ENCODE data around the gene TPSD1.
"Not testable (repeated sequence)": the region's sequence is repeated elsewhere in the genome, so short reads cannot be mapped to it uniquely, and the experiment has no call there.

The TPSD1 gene

GRCh38 chr16:1255276-1256122, at the start of gene TPSD1:
Gene TPSD1, plus strand, starts transcription at chr16:1256069. Its CDS starts 212 bp downstream, at chr16:1256281.
- DNase-seq, result not testable (repeated sequence)

DNA sequence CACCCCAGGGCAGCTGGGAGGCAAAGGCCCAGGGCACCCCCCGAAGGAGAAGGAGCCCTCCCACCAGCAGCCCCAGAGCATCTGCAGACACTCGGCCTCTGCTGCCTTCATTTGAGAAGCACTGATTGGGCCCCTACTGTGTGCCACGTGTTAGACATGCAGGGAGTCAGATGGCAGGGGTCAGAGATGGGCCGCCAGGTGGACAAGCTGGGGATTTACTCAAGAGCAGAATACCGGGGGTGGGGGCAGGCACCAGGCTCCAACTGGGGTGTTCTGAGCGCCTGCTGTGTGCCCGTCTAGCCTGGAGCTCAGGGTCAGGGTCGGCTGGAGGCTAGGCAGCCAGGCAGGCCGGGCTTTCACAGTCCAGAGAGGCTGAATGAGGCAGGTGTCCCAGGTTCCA, 49.5 kb upstream of the TPSD1 start:
- DNase-seq, result no peak

DNA sequence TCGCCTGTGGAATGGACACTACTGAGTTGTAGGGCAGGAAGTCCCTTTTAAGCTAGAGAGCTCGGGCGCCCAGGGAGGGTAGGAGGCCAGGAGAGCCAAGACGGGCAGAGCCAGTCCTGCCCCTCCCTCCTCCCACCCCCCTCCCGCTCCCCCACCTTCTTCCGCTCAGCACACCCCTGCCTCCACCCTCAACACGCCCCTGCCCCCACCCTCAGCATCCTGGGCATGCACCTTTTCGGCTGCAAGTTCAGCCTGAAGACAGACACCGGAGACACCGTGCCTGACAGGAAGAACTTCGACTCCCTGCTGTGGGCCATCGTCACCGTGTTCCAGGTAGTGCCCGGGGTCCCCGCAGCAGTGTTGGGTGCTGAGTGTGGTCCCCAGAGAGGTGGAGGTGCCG, 49.1 kb upstream of the TPSD1 start:
- no peak for DNase-seq

- no peak for DNase-seq
Measured at GRCh38 chr16:1208239-1208830, 47.5 kb upstream of the TPSD1 start.

- DNase-seq, result no peak
Measured at GRCh38 chr16:1209081-1209480, 46.8 kb upstream of the TPSD1 start.

GRCh38 chr16:1210461-1210860, 45.4 kb upstream of the TPSD1 start:
- no peak for DNase-seq

DNA sequence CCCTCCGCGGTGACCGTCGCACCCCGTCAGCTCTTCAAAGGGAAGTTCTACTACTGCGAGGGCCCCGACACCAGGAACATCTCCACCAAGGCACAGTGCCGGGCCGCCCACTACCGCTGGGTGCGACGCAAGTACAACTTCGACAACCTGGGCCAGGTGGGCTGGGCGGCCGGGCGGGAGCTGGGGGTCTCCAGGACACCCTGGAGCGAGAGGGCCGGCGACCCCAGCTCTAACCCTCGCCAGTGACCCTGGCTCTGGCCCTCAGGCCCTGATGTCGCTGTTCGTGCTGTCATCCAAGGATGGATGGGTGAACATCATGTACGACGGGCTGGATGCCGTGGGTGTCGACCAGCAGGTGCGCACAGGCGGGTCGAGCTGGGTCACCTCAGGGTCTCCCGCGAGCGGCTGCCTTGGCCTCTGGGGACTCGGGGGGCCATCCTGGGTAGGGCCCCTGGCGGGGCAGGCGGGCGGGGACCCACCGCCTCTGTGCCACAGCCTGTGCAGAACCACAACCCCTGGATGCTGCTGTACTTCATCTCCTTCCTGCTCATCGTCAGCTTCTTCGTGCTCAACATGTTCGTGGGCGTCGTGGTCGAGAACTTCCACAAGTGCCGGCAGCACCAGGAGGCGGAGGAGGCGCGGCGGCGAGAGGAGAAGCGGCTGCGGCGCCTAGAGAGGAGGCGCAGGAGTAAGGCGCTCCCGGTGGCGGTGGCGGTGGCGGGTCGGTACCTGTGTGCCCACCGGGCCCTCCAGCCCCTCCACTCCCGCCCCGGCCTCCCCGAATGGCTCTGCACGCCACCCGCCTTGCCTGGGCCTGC, 44.2 kb upstream of the TPSD1 start:
- no peak for DNase-seq

GRCh38 chr16:1212616-1213194, 43.2 kb upstream of the TPSD1 start:
- DNase-seq, result no peak

DNA sequence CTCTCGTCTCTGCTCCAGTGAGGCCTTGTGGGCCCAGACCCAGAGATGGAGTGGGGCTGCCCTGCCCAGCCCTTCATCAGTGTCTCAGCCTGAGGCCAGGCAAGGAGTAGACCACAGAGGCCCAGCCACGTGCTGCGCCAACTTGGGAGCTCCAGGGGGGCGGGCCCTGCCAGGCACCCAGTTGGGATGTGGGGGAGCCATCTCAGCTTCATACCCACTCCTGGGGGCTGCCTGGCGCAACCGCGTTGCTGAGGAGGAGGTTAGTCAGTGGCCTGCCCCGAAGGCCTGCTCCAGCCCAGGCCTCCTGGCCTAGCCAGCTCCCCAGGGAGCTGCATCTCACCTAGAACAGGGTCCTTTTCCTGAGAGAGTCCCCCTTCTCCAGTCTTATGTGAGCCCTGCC, 42.6 kb upstream of the TPSD1 start:
- no peak for DNase-seq

DNA sequence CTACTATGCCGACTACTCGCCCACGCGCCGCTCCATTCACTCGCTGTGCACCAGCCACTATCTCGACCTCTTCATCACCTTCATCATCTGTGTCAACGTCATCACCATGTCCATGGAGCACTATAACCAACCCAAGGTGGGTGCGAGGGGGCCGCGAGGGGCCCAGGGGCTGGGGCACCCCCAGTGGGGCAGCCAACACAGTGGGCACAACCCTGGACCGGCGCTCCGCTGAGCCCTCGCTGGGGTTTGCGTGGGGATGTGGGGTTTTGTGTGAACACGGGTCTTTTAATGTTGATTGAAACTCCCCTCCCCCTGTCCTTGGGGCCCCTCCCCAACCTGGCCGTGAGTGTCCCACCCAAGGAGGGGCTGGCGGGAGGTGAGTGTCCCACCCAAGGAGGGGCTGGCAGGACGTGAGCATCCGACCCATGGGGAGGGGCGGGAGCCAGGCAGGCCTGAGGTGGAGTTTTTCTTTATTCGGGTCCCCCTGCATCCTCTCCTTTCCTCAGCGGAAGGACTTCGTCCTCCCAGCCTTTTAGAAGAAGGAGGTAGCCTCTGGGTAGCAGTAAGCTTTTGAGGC, 42.0 kb upstream of the TPSD1 start:
- no peak for DNase-seq

GRCh38 chr16:1214719-1215118, 41.1 kb upstream of the TPSD1 start:
- no peak for DNase-seq

DNA sequence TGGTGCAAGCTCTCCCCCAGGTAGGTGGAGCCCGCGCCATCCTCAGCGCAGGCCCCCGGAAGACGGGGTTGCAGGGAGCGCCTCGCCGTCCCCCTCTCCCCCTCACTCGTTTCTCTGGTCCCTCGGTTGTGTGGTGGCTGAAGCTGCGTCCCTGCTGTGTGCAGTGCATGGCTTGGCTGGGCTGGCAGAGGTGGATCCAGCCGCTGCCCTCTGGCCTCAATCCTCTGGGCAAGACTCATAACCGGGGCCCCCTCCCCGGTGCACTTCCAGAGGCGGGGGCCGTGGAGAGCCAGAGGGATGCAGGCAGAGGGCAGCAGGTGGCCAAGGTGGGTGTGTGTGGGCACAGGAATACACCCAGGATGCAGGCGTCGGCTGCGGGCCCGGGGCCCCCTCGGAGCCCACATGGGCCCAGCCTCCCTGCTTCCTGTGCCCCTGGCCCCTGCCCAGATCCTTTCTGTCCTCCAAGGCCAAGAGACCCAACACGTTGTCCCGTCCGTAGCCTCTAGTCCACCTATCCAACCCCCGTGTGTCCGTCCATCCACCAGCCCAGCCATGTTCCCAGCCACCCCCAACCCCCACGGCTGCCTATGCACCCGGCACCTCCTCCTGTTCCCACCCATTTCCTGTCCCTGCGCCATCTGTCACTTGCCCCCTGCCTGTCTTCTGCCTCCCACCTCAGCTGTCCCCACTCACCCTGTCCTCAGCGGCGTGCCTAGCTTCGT, 40.1 kb upstream of the TPSD1 start:
- DNase-seq, result no peak

GRCh38 chr16:1216296-1216619, 39.6 kb upstream of the TPSD1 start:
- DNase-seq, result no peak

DNA sequence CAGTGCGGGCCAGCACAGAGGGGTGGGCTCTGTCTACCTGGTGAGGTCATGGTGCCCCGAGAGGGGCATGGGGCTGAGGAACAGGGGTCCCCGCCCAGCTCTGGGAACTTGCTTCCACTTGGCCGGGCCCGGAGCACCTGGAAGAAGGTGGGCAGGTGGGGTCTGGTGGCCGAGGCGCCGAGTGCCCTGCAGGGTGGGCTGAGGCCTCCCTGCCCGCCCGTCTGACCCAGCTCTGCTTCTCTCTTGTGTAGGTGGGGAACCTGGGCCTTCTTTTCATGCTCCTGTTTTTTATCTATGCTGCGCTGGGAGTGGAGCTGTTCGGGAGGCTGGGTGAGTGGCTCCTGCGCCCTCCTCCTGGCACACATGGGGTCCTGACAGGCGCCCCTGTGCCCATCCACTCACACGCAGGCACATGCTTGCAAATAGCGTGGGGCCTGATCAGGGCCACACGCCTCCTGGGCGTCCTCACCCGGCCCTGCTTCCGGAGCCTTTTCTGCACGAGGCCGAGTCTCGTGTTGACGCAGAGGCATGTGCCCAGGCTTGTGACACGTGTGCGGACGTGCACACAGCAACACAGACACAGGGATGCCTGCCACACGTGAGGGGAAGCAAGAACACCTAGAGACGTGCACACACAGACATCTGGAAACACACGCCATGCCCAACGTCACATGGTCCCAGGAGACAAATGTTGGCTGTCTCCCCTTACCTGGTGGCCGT, 39.0 kb upstream of the TPSD1 start:
- DNase-seq, result no peak

- no peak for DNase-seq
Measured at GRCh38 chr16:1217526-1217925, 38.3 kb upstream of the TPSD1 start.

GRCh38 chr16:1218061-1218929, 37.6 kb upstream of the TPSD1 start:
- DNase-seq, result no peak

DNA sequence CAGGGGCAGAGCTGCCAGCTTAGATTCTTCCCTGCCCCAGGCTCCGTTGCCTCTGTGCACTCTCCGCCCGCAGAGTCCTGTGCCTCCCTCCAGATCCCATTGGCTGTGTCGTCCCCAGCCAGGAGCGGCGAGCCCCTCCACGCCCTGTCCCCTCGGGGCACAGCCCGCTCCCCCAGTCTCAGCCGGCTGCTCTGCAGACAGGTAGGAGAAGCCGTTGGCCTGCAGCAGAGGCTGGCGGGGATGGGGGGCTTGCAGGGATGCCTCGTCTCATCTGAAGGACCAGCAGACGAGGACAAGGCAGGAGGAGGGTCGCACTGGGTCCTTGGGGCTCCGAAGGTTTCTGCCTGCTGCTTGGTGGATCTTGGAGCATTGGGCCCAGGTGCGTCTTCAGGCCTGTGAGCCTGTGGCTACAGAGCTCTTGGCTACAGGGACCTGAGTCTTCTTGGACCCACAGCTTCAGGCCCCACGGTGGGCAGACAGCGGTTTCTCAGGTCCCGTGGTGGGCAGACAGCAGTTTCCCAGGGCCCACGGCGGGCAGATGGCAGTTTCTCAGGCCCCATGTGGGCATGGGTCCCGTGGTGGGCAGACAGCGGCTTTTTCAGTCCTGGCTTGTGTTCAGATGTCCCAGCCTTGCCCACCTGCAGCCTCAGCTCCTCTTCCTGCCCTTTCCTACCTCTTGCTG, 36.8 kb upstream of the TPSD1 start:
- DNase-seq, result no peak

GRCh38 chr16:1220098-1220728, 35.7 kb upstream of the TPSD1 start:
- no peak for DNase-seq

- DNase-seq, result no peak
Measured at GRCh38 chr16:1220841-1221627, 34.8 kb upstream of the TPSD1 start.

All from NCI-H187 treated with DMSO at 0.1 percent for 48 hours (cell line).